Adipocyte (in vitro differentiated cells): ENCODE data around the gene CDYL.
"Not testable (repeated sequence)": the region's sequence is repeated elsewhere in the genome, so short reads cannot be mapped to it uniquely, and the experiment has no call there.

Experiments
- DNase-seq: peaks from one replicate; pipeline ENCODE4 v3.0.0-alpha.2; 2015; ENCODE audit warnings: low read depth
- H3K27me3 ChIP-seq: replicated peaks from 2 replicates; pipeline ENCODE4 v1.7.0; 2013; ENCODE audit warnings: mild to moderate bottlenecking, low read length, moderate library complexity; ENCODE audit not compliant: control insufficient read depth, insufficient read depth
- H3K36me3 ChIP-seq: 2 replicates; pipeline ENCODE4 v1.7.0; 2013; ENCODE audit warnings: low read length, mild to moderate bottlenecking, moderate library complexity; ENCODE audit not compliant: control insufficient read depth, insufficient read depth, severe bottlenecking
- H3K4me1 ChIP-seq: 2 replicates; pipeline ENCODE4 v1.7.0; 2013; ENCODE audit warnings: mild to moderate bottlenecking, low read length, moderate library complexity; ENCODE audit not compliant: control insufficient read depth, insufficient read depth
- H3K4me3 ChIP-seq: 2 replicates; pipeline ENCODE4 v1.7.0; 2013; ENCODE audit warnings: mild to moderate bottlenecking, low read length, moderate library complexity
- H3K9ac ChIP-seq: 2 replicates; pipeline ENCODE4 v1.7.0; 2013; ENCODE audit warnings: mild to moderate bottlenecking, low read length, moderate library complexity
- H3K9me3 ChIP-seq: 2 replicates; pipeline ENCODE4 v1.7.0; 2013; ENCODE audit warnings: mild to moderate bottlenecking, low read length, moderate library complexity; ENCODE audit not compliant: control insufficient read depth

The CDYL gene

GRCh38 chr6:4994741-4995140 is 218.5 kb downstream of the CDYL start:
- H3K4me3 ChIP-seq = no peak overlapping the region
- DNase-seq = no peak
- no peaks in the 10 kb centered on the region for H3K4me1 ChIP-seq
- no peaks in the 10 kb centered on the region for H3K9me3 ChIP-seq
- no peak overlapping the region for H3K9ac ChIP-seq
- no peaks in the 10 kb centered on the region for H3K27me3 ChIP-seq
- peaks cover 38% of the 10 kb centered on the region for H3K36me3 ChIP-seq

- H3K36me3 ChIP-seq = peaks cover 50% of the 10 kb centered on the region
- H3K4me1 ChIP-seq = no peaks in the 10 kb centered on the region
- DNase-seq = no peak
- no peaks in the 10 kb centered on the region for H3K27me3 ChIP-seq
- no peak overlapping the region for H3K9ac ChIP-seq
- H3K9me3 ChIP-seq = no peaks in the 10 kb centered on the region
- H3K4me3 ChIP-seq = no peak overlapping the region
Observed at GRCh38 chr6:4997862-4998261, 221.7 kb downstream of the CDYL start.

GRCh38 chr6:4999586-4999985 is 223.4 kb downstream of the CDYL start:
- H3K9ac ChIP-seq = no peak overlapping the region
- H3K27me3 ChIP-seq = no peaks in the 10 kb centered on the region
- peaks cover 5% of the 10 kb centered on the region for H3K4me1 ChIP-seq
- DNase-seq = peak; percentile 64
- no peaks in the 10 kb centered on the region for H3K9me3 ChIP-seq
- H3K4me3 ChIP-seq = no peak overlapping the region
- H3K36me3 ChIP-seq = peaks cover 50% of the 10 kb centered on the region

GRCh38 chr6:5003604-5004372 is 227.6 kb downstream of the CDYL start, which contains the start of gene RPP40:
Gene RPP40 (minus strand): TSS chr6:5004037. CDS start chr6:5004002, 35 bp downstream.
- peaks cover 10% of the 10 kb centered on the region for H3K4me1 ChIP-seq
- DNase-seq = peak; percentile 99
- H3K27me3 ChIP-seq = no peaks in the 10 kb centered on the region
- no peaks in the 10 kb centered on the region for H3K9me3 ChIP-seq
- peak within 1 kb of the TSS; percentile 95 for H3K9ac ChIP-seq
- peaks cover 15% of the 10 kb centered on the region for H3K36me3 ChIP-seq
- peak within 1 kb of the TSS; percentile 86 for H3K4me3 ChIP-seq

GRCh38 chr6:5004373-5005037 is 228.3 kb downstream of the CDYL start:
- H3K27me3 ChIP-seq = no peaks in the 10 kb centered on the region
- no peak for DNase-seq
- no peaks in the 10 kb centered on the region for H3K9me3 ChIP-seq
- H3K9ac ChIP-seq = peak overlapping the region; percentile 95
- peaks cover 12% of the 10 kb centered on the region for H3K36me3 ChIP-seq
- peaks cover 10% of the 10 kb centered on the region for H3K4me1 ChIP-seq
- H3K4me3 ChIP-seq = peak overlapping the region; percentile 86

GRCh38 chr6:5005038-5005433 is 228.8 kb downstream of the CDYL start:
- not testable (repeated sequence) for H3K9me3 ChIP-seq, H3K4me1 ChIP-seq, DNase-seq, H3K27me3 ChIP-seq
- Histone ChIP-seq H3K36me3 (peaks cover 12% of the 10 kb centered on the region), H3K4me3 (peak overlapping the region; percentile 86), H3K9ac (peak overlapping the region; percentile 95)
